ENCODE measurements around the gene EOGT.

Gene EOGT

DNA sequence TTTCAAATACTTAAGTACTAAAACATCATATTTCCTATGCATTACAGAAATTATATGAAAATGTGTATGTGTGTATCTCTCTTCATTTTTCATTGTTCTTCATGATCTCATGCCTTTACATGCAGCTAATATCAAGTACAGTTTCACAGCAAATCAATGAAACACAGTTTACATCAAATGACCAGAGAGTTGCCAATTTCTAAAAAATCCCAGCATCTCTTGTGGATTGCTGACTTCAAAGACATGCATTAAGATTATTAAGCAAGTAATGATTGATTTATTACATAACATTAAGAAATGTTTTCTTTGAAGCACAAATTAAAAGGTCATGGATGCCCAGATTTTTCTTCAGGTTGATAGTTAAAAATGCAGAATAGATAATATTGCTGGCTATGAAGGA, 50.1 kb downstream of the EOGT start:
- TF ChIP-seq, protein P1, sequence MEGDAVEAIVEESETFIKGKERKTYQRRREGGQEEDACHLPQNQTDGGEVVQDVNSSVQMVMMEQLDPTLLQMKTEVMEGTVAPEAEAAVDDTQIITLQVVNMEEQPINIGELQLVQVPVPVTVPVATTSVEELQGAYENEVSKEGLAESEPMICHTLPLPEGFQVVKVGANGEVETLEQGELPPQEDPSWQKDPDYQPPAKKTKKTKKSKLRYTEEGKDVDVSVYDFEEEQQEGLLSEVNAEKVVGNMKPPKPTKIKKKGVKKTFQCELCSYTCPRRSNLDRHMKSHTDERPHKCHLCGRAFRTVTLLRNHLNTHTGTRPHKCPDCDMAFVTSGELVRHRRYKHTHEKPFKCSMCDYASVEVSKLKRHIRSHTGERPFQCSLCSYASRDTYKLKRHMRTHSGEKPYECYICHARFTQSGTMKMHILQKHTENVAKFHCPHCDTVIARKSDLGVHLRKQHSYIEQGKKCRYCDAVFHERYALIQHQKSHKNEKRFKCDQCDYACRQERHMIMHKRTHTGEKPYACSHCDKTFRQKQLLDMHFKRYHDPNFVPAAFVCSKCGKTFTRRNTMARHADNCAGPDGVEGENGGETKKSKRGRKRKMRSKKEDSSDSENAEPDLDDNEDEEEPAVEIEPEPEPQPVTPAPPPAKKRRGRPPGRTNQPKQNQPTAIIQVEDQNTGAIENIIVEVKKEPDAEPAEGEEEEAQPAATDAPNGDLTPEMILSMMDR (conservative IDR thresholded peaks at IDR 0.05; ENCODE audit: low read length): no peak
- TF ChIP-seq EZH2phosphoT487 (IDR thresholded peaks at IDR 0.05; ENCODE audit: borderline replicate concordance): no peak
- no peaks in the 10 kb centered on the region for H3K4me1 ChIP-seq (ENCODE audit: insufficient read depth, low read length, poor library complexity, severe bottlenecking)

DNA sequence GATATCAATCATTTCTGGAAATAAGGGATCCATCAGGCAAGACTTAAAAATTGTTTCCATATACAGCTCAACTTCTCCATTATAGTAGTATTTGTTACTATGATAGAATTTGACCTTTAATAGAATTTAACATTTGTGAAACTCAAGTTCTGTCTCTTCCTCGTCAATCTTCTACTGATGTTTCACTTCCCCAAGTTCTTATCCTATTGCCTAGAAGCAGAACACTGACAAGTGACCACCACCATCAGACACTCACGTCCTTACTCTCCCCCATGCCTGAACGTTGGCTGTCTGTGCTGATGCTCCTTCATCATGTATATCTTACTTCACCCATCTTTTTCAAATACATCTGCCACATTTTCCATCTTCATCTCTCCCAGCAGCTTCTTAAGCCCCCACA, 54.6 kb downstream of the EOGT start:
- Histone ChIP-seq H4K20me1 (ENCODE audit: insufficient read depth, low read length, poor library complexity, severe bottlenecking) (no peaks in the 10 kb centered on the region), H3K9me2 (replicated peaks; ENCODE audit: low read depth, low read length) (no peaks in the 10 kb centered on the region), H3K4me2 (ENCODE audit: low read depth, low read length, poor library complexity, severe bottlenecking) (no peak overlapping the region), H3F3A (ENCODE audit: low read depth) (no peaks in the 10 kb centered on the region), H3K9ac (ENCODE audit: low read depth, low read length, poor library complexity, severe bottlenecking) (no peak overlapping the region), H3K27me3 (ENCODE audit: insufficient read depth, low read length, poor library complexity, severe bottlenecking) (no peaks in the 10 kb centered on the region), H3K79me2 (ENCODE audit: insufficient read depth, low read length) (no peaks in the 10 kb centered on the region), H3K4me1 (ENCODE audit: insufficient read depth, low read length, poor library complexity, severe bottlenecking) (no peaks in the 10 kb centered on the region), H3K36me3 (ENCODE audit: insufficient read depth, low read length) (no peaks in the 10 kb centered on the region), H3K9me3 (ENCODE audit: insufficient read depth, low read depth, low read length) (no peaks in the 10 kb centered on the region), H3K4me3 (ENCODE audit: low read length, poor library complexity, severe bottlenecking) (no peak overlapping the region), H2AFZ (ENCODE audit: low read length) (no peak overlapping the region)
- no peak for TF ChIP-seq EZH2phosphoT487 (IDR thresholded peaks at IDR 0.05; ENCODE audit: borderline replicate concordance)
- TF ChIP-seq, protein P1 (conservative IDR thresholded peaks at IDR 0.05; ENCODE audit: low read length): no peak

More for the DNA sequence above, 50.1 kb downstream of the EOGT start:
- Histone ChIP-seq H4K20me1 (ENCODE audit: insufficient read depth, low read length, poor library complexity, severe bottlenecking) (no peaks in the 10 kb centered on the region), H3K27me3 (ENCODE audit: insufficient read depth, low read length, poor library complexity, severe bottlenecking) (no peaks in the 10 kb centered on the region), H3K9me2 (replicated peaks; ENCODE audit: low read depth, low read length) (no peaks in the 10 kb centered on the region), H3K36me3 (ENCODE audit: insufficient read depth, low read length) (no peaks in the 10 kb centered on the region), H3K9me3 (ENCODE audit: insufficient read depth, low read depth, low read length) (no peaks in the 10 kb centered on the region), H3F3A (ENCODE audit: low read depth) (no peaks in the 10 kb centered on the region), H3K79me2 (ENCODE audit: insufficient read depth, low read length) (no peaks in the 10 kb centered on the region), H2AFZ (ENCODE audit: low read length) (no peak overlapping the region), H3K4me3 (ENCODE audit: low read length, poor library complexity, severe bottlenecking) (no peak overlapping the region), H3K4me2 (ENCODE audit: low read depth, low read length, poor library complexity, severe bottlenecking) (no peak overlapping the region), H3K9ac (ENCODE audit: low read depth, low read length, poor library complexity, severe bottlenecking) (no peak overlapping the region)

DNA sequence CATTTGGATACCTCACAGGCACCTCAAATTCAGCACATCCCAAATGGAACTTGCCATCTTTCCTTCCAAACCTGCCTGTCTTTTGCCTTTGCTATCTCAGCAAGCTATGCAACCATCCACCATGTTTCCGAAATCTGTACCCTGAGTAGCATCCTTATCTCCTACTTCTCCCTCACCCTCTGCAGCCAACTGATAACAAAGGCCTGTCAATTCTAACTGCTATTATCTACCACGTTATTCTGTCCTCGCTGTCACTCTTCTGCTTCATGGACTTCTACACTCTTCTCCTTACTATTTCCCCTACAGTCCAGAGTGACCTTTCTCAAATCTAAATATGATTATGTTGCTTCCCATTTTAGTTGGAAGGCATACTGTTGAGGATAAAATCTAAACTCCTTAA, 55.6 kb downstream of the EOGT start:
- Histone ChIP-seq H3K9me3 (ENCODE audit: insufficient read depth, low read depth, low read length) (no peaks in the 10 kb centered on the region), H2AFZ (ENCODE audit: low read length) (no peak overlapping the region), H3K4me3 (ENCODE audit: low read length, poor library complexity, severe bottlenecking) (no peak overlapping the region), H3K36me3 (ENCODE audit: insufficient read depth, low read length) (no peaks in the 10 kb centered on the region), H3K27me3 (ENCODE audit: insufficient read depth, low read length, poor library complexity, severe bottlenecking) (no peaks in the 10 kb centered on the region), H4K20me1 (ENCODE audit: insufficient read depth, low read length, poor library complexity, severe bottlenecking) (no peaks in the 10 kb centered on the region), H3K9me2 (replicated peaks; ENCODE audit: low read depth, low read length) (no peaks in the 10 kb centered on the region), H3K4me2 (ENCODE audit: low read depth, low read length, poor library complexity, severe bottlenecking) (no peak overlapping the region), H3K9ac (ENCODE audit: low read depth, low read length, poor library complexity, severe bottlenecking) (no peak overlapping the region), H3F3A (ENCODE audit: low read depth) (no peaks in the 10 kb centered on the region), H3K79me2 (ENCODE audit: insufficient read depth, low read length) (no peaks in the 10 kb centered on the region), H3K4me1 (ENCODE audit: insufficient read depth, low read length, poor library complexity, severe bottlenecking) (no peaks in the 10 kb centered on the region)
- TF ChIP-seq, protein P1 (conservative IDR thresholded peaks at IDR 0.05; ENCODE audit: low read length): no peak
- TF ChIP-seq EZH2phosphoT487 (IDR thresholded peaks at IDR 0.05; ENCODE audit: borderline replicate concordance): no peak
